Stimulated activated CD8-positive, alpha-beta memory T cell treated with anti-CD3 and anti-CD28 coated beads, Interleukin-4, amount 100 ng/mL, for 48 hours (primary cell): ENCODE data around the gene DDX10.
"Not testable (repeated sequence)": the region's sequence is repeated elsewhere in the genome, so short reads cannot be mapped to it uniquely, and the experiment has no call there.

Experiments used
- DNase-seq: peaks from one replicate; pipeline ENCODE4 v3.0.0-alpha.2; 2020

Gene DDX10

GRCh38 chr11:108724974-108725689 lies 60.3 kb downstream of the DDX10 start:
- DNase-seq: no peak

DNA sequence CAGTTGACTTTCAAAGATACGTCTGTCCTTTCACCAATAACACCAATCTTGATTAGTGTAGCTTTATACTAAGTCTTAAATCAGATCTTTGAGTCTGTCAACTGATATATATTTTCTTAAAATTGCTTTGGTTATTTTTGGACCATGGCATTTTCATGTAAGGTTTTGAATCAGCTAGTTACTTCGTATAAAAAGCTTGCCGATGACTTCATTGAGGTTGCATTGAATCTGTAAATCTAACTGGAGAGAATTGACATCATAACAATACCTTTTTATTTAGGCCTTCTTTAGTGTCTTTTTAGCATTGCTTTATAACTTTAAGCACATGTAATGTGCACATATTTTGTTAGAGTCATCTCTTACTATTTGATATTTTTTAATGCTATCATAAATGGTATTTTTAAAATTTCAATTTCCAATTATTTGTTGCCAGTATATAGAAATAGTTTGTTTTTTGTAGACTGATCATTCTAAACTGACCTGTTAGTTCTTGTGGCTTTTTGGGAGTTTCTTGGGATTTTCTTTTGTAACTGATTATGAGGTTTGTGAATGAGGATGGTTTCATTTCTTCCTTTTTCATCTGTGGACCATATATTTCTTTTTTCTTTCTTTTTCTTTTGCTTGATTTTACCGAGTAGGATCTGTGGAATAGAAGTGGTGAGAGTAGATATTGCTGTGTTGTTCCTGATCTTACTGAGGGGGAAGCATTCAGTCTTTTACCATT lies 61.4 kb downstream of the DDX10 start:
- no peak for DNase-seq

DNA sequence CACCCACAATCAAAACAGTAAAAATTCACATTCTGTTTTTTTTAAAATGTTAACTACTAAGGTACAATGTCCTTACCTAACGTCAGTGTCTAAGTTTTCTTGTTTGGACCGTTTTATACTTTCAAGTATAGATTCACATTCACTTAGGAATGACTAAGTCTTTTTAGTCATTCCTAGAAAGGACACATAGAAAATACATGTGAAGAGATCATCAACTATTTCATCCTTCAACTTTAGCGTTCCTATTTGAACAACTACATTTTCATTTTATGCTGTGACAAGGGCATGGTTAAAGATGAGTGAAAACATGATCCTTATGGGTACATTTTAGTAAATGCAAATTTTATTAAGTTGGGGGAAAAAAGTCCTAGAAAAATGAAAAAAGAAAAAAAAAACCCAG lies 62.8 kb downstream of the DDX10 start:
- DNase-seq: no peak

DNA sequence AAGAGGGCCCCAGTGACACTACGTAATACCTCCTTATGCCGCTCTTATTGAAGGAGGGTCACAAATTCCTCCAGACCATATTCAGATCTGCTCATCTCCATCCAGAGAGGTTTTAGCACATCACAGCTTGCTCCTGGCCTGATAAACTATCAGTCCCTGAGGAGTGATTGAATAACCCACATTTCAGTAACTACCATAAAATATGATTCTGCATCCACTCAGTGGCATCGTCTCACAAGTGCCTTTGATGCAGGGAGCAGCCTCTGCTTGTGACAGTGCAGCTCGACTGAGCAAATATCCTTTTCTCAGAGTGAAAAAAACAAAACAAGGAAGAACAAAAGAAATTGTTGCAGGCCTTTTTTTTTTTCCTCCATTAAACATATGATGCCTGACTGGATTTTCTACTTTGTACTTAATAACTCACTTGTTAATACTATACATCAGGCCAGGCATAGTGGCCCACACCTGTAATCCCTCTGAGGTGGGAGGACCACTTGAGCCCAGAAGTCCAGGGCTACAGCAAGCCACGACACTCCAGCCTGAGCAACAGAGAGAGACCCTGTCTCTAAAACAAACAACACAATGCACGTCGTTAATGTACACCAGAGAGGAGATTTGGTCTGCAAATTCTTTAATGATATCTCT lies 64.5 kb downstream of the DDX10 start:
- DNase-seq: no peak

DNA sequence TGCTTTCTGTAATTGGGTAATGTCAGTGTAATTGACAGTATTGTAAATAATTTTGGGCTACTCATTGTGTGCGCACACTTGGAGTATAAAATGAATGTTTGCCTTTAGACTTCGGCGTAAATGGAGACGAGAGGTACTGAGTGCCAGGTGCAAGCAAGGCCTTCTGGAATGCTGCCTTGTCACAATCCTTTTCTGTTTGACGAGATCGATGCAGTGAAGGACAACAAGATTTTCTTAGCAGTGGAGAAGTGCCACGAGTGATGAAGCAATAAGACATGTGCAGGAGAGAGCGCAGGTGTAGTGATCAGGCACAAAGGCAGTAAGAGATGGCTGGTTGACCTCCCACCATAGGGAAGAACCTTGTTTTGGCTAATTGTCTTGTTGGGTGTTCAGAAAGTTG lies 67.5 kb downstream of the DDX10 start:
- DNase-seq: no peak

- peak; percentile 49 for DNase-seq
These were observed 68.7 kb downstream of the DDX10 start for GRCh38 chr11:108733479-108734116.

DNA sequence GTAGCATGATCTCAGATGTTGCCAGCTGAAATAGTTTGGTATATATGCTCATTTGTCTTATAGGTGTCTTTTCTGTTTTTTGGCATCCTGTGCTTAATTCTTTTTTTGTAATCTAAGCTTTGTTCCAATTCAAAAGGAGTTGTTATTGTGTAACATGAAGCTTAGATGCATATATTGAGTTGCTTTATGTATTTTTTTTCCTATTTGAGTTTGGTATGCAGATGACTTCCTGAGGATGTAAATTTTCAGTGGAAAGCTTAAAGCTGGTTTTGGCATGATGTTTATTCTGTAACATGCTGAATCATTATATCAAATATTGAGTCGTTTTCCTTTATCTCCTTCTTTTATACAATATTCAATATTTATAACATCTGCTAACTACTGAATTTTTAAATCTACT lies 69.4 kb downstream of the DDX10 start:
- no peak for DNase-seq

GRCh38 chr11:108734956-108735559 lies 70.2 kb downstream of the DDX10 start:
- DNase-seq: no peak

- DNase-seq: not testable (repeated sequence)
These were observed 75.3 kb downstream of the DDX10 start for GRCh38 chr11:108740132-108740531.

DNA sequence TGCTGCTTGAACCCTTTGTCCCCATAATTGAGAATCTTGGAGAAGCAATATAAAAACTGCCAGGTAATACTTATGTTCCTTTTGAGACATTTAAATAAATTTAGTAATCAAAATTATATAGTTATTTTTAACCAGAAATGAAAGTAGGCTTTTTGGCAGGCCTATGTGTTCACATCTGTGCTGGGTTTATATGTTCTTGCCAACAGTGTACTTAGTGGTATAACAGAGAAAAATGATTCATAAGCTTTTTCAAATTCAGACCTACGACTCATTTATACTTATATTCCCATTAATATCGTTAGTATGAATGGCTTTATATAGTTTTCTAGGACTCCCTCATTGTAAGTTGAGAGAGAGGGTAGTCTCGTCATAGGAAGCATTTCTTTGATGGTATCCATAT lies 79.0 kb downstream of the DDX10 start:
- no peak for DNase-seq

GRCh38 chr11:108748968-108749367 lies 84.1 kb downstream of the DDX10 start:
- DNase-seq: no peak

GRCh38 chr11:108751444-108751843 lies 86.6 kb downstream of the DDX10 start:
- no peak for DNase-seq

DNA sequence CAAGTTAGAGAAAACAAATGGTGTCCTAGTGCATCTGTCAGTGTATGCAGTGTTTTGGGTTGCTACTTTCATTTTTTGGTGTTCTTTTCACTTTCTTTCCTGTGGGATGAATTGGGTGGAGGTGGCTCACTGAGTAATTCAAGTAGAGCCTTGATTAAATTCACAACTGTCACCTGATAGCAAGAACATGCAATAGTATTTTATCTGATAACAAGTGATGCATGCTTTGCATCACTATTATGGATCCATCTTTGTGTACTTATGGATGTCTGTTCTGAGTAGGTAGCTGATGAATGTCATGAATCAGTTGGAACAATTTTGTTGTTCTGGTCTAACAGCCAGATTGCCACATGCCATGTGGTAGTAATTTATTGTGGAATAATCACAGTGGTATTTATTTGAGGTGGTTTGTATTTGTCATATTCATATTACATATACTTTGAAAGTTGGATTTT lies 87.5 kb downstream of the DDX10 start:
- DNase-seq: no peak

DNA sequence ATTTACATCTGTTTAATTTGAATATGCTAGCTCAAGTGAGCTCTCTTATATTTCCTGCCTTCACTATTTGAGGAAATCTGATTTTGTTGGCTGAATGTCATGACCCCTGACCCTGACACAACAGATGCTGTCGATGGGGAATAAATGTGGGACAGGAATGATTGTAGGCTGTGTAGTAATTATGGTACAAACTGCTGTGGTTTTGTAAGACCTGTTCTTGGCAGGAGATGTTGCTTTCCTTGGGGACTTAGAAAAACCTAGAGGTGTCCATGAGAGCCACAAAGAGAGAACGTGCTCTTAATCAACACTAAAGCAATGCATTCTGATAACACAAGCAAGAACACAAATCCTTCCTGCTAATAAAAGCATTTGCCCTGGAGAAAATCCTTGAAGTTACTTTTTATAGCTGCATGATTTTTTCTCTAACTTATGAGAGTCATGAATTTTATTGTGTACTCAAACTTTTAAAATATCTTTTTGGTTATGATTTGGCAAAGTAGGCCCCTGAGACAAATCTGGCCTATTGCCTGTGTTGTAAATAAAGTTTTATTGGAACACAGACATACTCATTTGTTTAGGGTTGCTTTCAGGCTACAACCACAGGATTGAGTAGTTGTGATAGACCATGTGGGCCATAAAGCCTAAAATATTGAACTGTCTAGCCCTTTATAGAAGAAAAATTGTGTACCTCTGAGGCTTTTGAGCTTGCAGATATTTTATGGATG lies 90.2 kb downstream of the DDX10 start:
- no peak for DNase-seq

DNA sequence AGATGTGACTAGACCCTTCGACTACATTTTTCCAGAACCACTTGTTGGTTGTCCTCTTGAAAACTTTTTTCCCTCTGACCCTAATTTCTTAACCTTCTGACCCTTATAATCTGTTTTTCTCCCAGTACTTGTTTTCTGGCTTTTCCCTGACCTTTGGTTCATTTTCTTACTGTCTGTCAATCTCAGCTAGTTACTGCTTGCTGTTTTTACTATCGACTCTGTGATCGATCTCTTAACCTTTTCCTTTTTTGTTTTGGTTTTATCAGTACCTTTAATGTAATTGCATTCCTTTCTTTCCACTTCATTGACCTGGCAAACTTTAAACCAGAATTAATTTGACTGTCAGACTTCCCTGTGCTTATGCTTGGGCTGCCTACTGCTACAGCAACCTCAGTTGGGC lies 92.8 kb downstream of the DDX10 start:
- no peak for DNase-seq

GRCh38 chr11:108758458-108758857 lies 93.6 kb downstream of the DDX10 start:
- no peak for DNase-seq

GRCh38 chr11:108766596-108767173 lies 101.8 kb downstream of the DDX10 start:
- DNase-seq: no peak

DNA sequence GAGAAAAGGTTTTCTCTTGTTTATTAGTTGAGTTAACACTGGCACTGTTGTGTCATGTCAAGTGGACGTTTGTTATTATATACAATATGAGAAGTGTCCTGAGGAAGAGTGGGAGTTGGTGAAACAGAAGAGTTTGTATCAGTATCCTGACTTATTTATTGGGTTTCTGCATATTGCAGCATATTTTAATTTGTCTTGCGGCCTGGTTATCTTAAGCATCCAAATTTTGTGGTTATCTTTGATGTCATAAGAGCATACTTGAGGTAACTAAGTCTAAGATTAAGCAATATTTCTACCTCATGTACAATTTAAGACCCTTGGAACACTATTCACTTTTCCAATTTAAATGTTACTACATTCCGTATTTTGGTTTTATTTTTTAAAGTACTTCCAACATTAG lies 103.5 kb downstream of the DDX10 start:
- no peak for DNase-seq

GRCh38 chr11:108768964-108769363 lies 104.1 kb downstream of the DDX10 start:
- DNase-seq: no peak

GRCh38 chr11:108774037-108774730 lies 109.3 kb downstream of the DDX10 start:
- no peak for DNase-seq

DNA sequence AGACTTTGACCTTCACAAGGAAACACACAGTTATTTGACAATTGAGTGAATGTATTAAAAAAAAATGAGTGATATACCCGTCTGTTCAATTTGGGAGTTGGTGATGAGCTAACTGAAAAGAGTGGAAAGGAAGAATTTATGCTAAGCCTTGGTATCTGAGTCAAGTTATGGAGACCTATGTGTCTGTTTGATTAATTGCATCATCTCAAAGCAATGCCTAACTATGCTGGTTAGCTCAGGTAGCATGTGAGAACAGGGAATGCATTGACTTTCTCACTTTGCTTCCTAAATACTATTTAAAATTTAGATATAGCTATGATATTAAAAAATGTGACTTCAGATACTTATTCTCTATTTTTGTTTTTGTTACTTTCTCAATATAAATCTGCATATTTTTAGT lies 110.5 kb downstream of the DDX10 start:
- DNase-seq: no peak
